HepG2 (cell line): ENCODE data around the gene LUC7L. TPM values are rescaled to one million over a fixed set of nuclear protein-coding genes. Genes with fewer than 3 reads are reported as not detected.

ENCODE experiments used
- ATF7-NPFF ChIP-seq: sonication (generic); formaldehyde crosslinking; IDR thresholded peaks from 2 replicates; pipeline ENCODE4 v1.8.1; 2023; ENCODE audit warnings: mild to moderate bottlenecking, low read depth, missing genetic modification reagents, moderate library complexity
- NR2C2 ChIP-seq: sonication (generic); formaldehyde crosslinking; IDR thresholded peaks from 2 replicates; pipeline ENCODE4 v1.4.0; 2020; ENCODE audit warnings: missing genetic modification reagents, mild to moderate bottlenecking, moderate library complexity, borderline replicate concordance
- NR2F2 ChIP-seq: IDR thresholded peaks from 2 replicates; pipeline ENCODE4 v1.6.1; 2012; ENCODE audit warnings: low read depth, inconsistent platforms, borderline replicate concordance
- RELA ChIP-seq: sonication (generic); formaldehyde crosslinking; IDR thresholded peaks from 2 replicates; pipeline ENCODE4 v1.4.0; 2020; ENCODE audit warnings: missing genetic modification reagents
- SIX1 ChIP-seq: sonication (generic); formaldehyde crosslinking; IDR thresholded peaks from 2 replicates; pipeline ENCODE4 v1.4.0; 2020; ENCODE audit warnings: missing genetic modification reagents, borderline replicate concordance
- SOX6 ChIP-seq, 2 experiments: fragments of 450-650 bp in 1 of 2; sonication (generic) in 1 of 2; formaldehyde crosslinking in 1 of 2; IDR thresholded peaks; 2 replicates each; pipeline versions ENCODE4 v1.4.0 to v1.6.1; 2017 to 2020; ENCODE audit warnings: antibody characterized with exemption in 1 of 2, mild to moderate bottlenecking in 1 of 2, missing genetic modification reagents in 1 of 2
- TAF15 ChIP-seq: fragments of 200-400 bp; formaldehyde crosslinking; IDR thresholded peaks from one replicate; pipeline ENCODE4 v1.6.1; 2018; ENCODE audit warnings: mild to moderate bottlenecking, low read depth, low read length; ENCODE audit not compliant: poor library complexity, severe bottlenecking
- TBX3 ChIP-seq: fragments of 450-650 bp; IDR thresholded peaks from 2 replicates; pipeline ENCODE4 v1.6.1; 2017; ENCODE audit warnings: antibody characterized with exemption, mild to moderate bottlenecking, inconsistent platforms, borderline replicate concordance
- ZNF282 ChIP-seq: fragments of 450-650 bp; IDR thresholded peaks from 2 replicates; pipeline ENCODE4 v1.6.1; 2018; ENCODE audit not compliant: partially characterized antibody
- ZNF30 ChIP-seq: sonication (generic); formaldehyde crosslinking; IDR thresholded peaks from 2 replicates; pipeline ENCODE4 v1.5.0; 2020; ENCODE audit warnings: mild to moderate bottlenecking, missing genetic modification reagents
- ZNF563 ChIP-seq: sonication (generic); formaldehyde crosslinking; IDR thresholded peaks from 2 replicates; pipeline ENCODE4 v1.8.0; 2022; ENCODE audit warnings: mild to moderate bottlenecking, moderate library complexity, missing genetic modification reagents
- ZNF737 ChIP-seq: sonication (generic); formaldehyde crosslinking; IDR thresholded peaks from 2 replicates; pipeline ENCODE4 v1.5.0; 2020; ENCODE audit warnings: missing genetic modification reagents, mild to moderate bottlenecking, borderline replicate concordance
- ZNF75D ChIP-seq: sonication (generic); formaldehyde crosslinking; IDR thresholded peaks from 2 replicates; pipeline ENCODE4 v1.8.1; 2023; ENCODE audit warnings: missing genetic modification reagents, mild to moderate bottlenecking, borderline replicate concordance
- polyA plus RNA-seq, 8 experiments: library from polyadenylated mRNA; depleted of rRNA in 3 of 8; stranded (reverse) in 7 of 8; unstranded in 1 of 8; fragments of >200 nt; fragmentation: Illumina TruSeq in 4 of 8; extraction: Trizol in 4 of 8; gene quantifications; 2 replicates each; pipeline versions ENCODE4 v1.2.1 to v1.2.3, GENCODE V29; 2011 to 2016; ENCODE audit warnings: low read depth in 4 of 8, missing spikeins in 1 of 8, mixed read lengths in 1 of 8; ENCODE audit not compliant: insufficient read depth in 1 of 8
- total RNA-seq, 5 experiments: library from RNA; depleted of rRNA; stranded (reverse); fragments of >200 nt; fragmentation: Illumina TruSeq; extraction: Trizol; gene quantifications; 2 replicates each; pipeline ENCODE4 v1.2.3, GENCODE V29; 2016; ENCODE audit warnings: low read depth in 1 of 5
- TF ChIP-seq, protein P1 (sequence below): sonication (generic); formaldehyde crosslinking; conservative IDR thresholded peaks from 2 replicates; pipeline ENCODE4 v1.4.0; 2020; ENCODE audit warnings: mild to moderate bottlenecking, missing genetic modification reagents, moderate library complexity
- TF ChIP-seq, protein P2 (sequence below): sonication (generic); formaldehyde crosslinking; IDR thresholded peaks from 2 replicates; pipeline ENCODE4 v1.4.0; 2020; ENCODE audit warnings: missing genetic modification reagents
- TF ChIP-seq, protein P3 (sequence below): sonication (generic); formaldehyde crosslinking; IDR thresholded peaks from 2 replicates; pipeline ENCODE4 v1.5.1; 2020; ENCODE audit warnings: mild to moderate bottlenecking, missing genetic modification reagents, borderline replicate concordance
- TF ChIP-seq, protein P4 (sequence below): sonication (generic); formaldehyde crosslinking; IDR thresholded peaks from 2 replicates; pipeline ENCODE4 v1.4.0; 2020; ENCODE audit warnings: mild to moderate bottlenecking, missing genetic modification reagents
- TF ChIP-seq, protein P5 (sequence below): IDR thresholded peaks from 2 replicates; pipeline ENCODE4 v1.6.1; 2016; ENCODE audit warnings: low read depth

LUC7L gene
- total and polyA plus RNA-seq, 2 of the 13 experiments (the other 11 are each of a cell fraction or from before 2014, with no cell fraction given) = 48.7 to 56.9 TPM

DNA sequence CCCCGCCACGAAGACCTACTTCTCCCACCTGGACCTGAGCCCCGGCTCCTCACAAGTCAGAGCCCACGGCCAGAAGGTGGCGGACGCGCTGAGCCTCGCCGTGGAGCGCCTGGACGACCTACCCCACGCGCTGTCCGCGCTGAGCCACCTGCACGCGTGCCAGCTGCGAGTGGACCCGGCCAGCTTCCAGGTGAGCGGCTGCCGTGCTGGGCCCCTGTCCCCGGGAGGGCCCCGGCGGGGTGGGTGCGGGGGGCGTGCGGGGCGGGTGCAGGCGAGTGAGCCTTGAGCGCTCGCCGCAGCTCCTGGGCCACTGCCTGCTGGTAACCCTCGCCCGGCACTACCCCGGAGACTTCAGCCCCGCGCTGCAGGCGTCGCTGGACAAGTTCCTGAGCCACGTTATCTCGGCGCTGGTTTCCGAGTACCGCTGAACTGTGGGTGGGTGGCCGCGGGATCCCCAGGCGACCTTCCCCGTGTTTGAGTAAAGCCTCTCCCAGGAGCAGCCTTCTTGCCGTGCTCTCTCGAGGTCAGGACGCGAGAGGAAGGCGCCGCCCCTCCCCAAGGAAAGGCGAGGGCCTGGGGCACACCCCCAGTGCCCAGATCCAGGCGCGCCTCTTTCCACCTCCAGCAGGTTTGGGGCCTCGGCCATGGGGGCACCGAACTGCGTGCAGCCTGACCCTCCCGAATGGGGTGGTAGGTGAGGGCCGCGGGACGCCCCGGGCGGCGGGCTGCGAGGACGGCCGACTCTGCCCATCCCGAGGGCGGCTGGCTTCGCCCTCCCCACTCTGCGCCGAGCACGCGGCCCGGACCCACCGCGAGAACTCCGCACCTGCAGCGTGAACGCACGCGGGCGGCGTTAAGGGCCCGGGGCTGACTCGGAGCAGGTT, 48.3 kb downstream of the LUC7L start (continued):
- TF ChIP-seq, protein P1, sequence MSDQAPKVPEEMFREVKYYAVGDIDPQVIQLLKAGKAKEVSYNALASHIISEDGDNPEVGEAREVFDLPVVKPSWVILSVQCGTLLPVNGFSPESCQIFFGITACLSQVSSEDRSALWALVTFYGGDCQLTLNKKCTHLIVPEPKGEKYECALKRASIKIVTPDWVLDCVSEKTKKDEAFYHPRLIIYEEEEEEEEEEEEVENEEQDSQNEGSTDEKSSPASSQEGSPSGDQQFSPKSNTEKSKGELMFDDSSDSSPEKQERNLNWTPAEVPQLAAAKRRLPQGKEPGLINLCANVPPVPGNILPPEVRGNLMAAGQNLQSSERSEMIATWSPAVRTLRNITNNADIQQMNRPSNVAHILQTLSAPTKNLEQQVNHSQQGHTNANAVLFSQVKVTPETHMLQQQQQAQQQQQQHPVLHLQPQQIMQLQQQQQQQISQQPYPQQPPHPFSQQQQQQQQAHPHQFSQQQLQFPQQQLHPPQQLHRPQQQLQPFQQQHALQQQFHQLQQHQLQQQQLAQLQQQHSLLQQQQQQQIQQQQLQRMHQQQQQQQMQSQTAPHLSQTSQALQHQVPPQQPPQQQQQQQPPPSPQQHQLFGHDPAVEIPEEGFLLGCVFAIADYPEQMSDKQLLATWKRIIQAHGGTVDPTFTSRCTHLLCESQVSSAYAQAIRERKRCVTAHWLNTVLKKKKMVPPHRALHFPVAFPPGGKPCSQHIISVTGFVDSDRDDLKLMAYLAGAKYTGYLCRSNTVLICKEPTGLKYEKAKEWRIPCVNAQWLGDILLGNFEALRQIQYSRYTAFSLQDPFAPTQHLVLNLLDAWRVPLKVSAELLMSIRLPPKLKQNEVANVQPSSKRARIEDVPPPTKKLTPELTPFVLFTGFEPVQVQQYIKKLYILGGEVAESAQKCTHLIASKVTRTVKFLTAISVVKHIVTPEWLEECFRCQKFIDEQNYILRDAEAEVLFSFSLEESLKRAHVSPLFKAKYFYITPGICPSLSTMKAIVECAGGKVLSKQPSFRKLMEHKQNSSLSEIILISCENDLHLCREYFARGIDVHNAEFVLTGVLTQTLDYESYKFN (CRISPR knock-in tag) = peak; percentile 61
- TF ChIP-seq, protein P2, sequence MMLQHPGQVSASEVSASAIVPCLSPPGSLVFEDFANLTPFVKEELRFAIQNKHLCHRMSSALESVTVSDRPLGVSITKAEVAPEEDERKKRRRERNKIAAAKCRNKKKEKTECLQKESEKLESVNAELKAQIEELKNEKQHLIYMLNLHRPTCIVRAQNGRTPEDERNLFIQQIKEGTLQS = peak; percentile 69; the same call in 1 of the 2 replicates
- TF ChIP-seq NR2F2 = no peak; the same call in 1 of the 2 replicates
- peak; percentile 71 for TF ChIP-seq NR2C2
- peak; percentile 99 for TF ChIP-seq ZNF30 (CRISPR knock-in tag)
- 0 out of 2 replicates have a peak, but pooled peaks have one; percentile 55 for TF ChIP-seq RELA (CRISPR knock-in tag)
- no peak for TF ChIP-seq SIX1 (CRISPR knock-in tag)
- TF ChIP-seq, protein P3, sequence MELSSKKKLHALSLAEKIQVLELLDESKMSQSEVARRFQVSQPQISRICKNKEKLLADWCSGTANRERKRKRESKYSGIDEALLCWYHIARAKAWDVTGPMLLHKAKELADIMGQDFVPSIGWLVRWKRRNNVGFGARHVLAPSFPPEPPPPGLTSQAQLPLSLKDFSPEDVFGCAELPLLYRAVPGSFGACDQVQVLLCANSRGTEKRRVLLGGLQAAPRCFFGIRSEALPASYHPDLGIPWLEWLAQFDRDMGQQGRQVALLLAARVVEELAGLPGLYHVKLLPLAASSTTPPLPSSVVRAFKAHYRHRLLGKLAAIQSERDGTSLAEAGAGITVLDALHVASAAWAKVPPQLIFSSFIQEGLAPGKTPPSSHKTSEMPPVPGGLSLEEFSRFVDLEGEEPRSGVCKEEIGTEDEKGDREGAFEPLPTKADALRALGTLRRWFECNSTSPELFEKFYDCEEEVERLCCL (CRISPR knock-in tag) = 0 out of 2 replicates have a peak, but pooled peaks have one; percentile 69
- TF ChIP-seq ZNF282 = no peak
- peak; percentile 100 for TF ChIP-seq ATF7-NPFF
- TF ChIP-seq, protein P4, sequence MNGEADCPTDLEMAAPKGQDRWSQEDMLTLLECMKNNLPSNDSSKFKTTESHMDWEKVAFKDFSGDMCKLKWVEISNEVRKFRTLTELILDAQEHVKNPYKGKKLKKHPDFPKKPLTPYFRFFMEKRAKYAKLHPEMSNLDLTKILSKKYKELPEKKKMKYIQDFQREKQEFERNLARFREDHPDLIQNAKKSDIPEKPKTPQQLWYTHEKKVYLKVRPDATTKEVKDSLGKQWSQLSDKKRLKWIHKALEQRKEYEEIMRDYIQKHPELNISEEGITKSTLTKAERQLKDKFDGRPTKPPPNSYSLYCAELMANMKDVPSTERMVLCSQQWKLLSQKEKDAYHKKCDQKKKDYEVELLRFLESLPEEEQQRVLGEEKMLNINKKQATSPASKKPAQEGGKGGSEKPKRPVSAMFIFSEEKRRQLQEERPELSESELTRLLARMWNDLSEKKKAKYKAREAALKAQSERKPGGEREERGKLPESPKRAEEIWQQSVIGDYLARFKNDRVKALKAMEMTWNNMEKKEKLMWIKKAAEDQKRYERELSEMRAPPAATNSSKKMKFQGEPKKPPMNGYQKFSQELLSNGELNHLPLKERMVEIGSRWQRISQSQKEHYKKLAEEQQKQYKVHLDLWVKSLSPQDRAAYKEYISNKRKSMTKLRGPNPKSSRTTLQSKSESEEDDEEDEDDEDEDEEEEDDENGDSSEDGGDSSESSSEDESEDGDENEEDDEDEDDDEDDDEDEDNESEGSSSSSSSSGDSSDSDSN (CRISPR knock-in tag) = peak; percentile 59
- TF ChIP-seq TAF15 = peak; percentile 89
- no peak for TF ChIP-seq SOX6 (IDR thresholded peaks at IDR 0.05)
- TF ChIP-seq SOX6 (CRISPR knock-in tag; IDR thresholded peaks at IDR 0.05) = peak; percentile 64
- TF ChIP-seq ZNF737 (CRISPR knock-in tag) = no peak
- TF ChIP-seq, protein P5, sequence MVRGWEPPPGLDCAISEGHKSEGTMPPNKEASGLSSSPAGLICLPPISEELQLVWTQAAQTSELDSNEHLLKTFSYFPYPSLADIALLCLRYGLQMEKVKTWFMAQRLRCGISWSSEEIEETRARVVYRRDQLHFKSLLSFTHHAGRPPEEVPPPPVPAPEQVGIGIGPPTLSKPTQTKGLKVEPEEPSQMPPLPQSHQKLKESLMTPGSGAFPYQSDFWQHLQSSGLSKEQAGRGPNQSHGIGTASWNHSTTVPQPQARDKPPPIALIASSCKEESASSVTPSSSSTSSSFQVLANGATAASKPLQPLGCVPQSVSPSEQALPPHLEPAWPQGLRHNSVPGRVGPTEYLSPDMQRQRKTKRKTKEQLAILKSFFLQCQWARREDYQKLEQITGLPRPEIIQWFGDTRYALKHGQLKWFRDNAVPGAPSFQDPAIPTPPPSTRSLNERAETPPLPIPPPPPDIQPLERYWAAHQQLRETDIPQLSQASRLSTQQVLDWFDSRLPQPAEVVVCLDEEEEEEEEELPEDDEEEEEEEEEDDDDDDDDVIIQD (CRISPR knock-in tag) = peak; percentile 60
- TF ChIP-seq ZNF75D (CRISPR knock-in tag) = peak; percentile 96; the same call in 1 of the 2 replicates
- TF ChIP-seq ZNF563 (CRISPR knock-in tag) = peak; percentile 99
- no peak; the same call in 1 of the 2 replicates for TF ChIP-seq TBX3
